Stimulated activated CD4-positive, alpha-beta T cell treated with anti-CD3 and anti-CD28 coated beads, Interleukin-4, amount 100 ng/mL, for 1 hour (primary cell): ENCODE data around the gene TRAPPC10.

Source experiments
- DNase-seq: peaks from one replicate; pipeline ENCODE4 v3.0.0-alpha.2; 2020

TRAPPC10 gene

GRCh38 chr21:44039828-44040227 is 27.7 kb downstream of the TRAPPC10 start:
- DNase-seq = no peak

- no peak for DNase-seq
Observed at GRCh38 chr21:44043613-44044012, 31.5 kb downstream of the TRAPPC10 start.

DNA sequence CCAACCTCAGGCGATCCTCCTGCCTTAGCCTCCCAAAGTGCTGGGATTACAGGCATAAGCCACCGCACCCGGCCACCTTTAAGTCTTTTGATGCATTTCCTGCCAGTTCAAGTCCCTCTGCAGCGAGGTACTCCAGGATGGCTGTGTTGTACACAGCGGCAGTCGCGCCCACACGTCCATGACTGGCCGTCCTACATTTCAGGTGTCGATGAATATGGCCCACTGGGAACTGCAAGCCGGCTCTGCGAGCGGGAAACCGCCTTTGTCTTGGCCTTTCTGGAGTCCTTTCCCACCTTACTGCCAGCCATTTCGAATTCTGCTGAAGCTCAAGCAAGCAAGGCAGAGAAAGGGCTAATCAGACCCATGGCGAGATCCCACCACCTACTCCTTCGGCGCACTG is 34.6 kb downstream of the TRAPPC10 start:
- no peak for DNase-seq

DNA sequence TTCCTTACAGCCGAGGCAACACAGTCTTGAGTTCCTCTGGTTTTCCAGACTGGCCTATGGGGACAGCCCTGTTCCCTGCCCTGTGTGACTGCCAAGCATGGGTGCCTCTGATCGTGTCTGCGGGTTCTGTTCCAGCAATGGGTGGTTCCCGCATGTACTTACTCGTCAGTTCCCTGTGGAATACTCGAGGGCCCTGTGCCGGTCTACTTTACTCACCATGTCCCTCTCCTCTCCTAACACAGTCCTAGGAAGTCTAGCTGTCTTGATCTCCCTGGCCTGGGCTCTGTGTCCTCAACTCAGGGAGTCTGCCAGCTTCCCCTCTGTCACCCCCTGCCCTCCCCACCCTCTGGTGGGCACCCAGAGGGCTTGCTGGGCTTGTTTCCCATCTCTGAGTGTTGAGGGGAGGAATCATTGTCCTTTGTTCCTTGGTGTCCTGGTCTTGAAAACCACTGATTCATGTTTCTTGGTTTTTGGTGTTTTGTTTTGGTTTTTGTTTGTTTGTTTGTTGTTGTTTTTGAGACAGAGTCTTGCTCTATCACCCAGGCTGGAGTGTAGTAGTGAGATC is 36.0 kb downstream of the TRAPPC10 start:
- no peak for DNase-seq

DNA sequence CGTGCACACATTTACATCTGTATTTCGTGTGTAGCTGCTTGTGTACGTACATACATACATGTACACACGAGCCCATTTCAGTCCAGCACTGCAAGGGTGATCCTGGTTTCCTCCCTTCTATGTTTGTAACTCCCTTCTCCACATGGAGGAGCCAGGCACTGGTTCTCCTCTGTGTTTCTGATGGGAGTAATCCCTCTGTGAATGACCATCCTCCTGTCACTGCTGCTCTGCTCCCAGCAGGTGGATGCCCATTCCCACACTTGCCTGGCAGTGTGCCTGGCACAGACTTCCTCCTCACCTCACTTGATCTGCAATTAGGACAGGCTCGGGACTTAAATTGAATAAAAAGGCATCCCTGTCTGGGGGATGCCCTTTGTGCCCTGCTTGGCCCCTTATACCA is 37.1 kb downstream of the TRAPPC10 start:
- DNase-seq = no peak

DNA sequence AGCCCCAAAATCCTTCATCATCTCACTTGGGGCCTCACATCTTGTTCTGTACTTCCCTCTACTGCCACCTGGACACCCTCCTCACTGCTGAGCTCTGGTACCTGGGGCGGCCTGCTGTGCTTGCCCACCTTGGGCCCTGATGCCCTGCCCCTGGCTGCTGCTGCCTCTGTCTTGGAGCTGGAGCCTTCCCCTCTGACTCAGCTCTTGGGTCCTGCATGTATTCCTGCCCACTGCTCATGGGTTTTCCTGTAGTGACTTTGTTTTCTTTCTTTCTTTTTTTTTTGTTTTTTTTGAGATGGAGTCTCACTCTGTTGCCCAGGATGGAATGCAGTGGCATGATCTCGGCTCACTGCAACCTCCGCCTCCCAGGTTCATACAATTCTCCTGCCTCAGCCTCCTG is 37.5 kb downstream of the TRAPPC10 start:
- no peak for DNase-seq

GRCh38 chr21:44050276-44050675 is 38.2 kb downstream of the TRAPPC10 start:
- DNase-seq = no peak

GRCh38 chr21:44051462-44051941 is 39.4 kb downstream of the TRAPPC10 start:
- DNase-seq = no peak

- no peak for DNase-seq
Observed at GRCh38 chr21:44052071-44052829, 40.1 kb downstream of the TRAPPC10 start.

DNA sequence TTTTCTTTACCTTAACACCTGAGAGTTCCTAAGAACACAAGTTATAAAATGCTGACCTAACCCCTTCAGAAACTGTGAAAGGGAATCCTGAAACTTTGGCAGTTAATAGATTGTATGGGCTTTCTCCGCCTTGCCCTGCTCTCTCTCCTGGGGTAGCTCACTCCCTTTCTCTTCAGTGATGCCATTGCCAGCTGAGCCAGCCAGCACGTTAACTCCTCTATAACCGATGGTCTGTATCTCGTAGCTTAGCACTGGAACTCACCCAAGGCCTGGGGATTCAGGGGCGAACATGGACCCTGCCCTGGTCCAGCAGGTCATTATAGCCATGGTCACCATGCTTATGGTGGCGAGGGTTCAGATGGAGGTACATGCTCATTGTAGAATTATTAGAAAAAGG is 40.7 kb downstream of the TRAPPC10 start:
- DNase-seq = no peak

DNA sequence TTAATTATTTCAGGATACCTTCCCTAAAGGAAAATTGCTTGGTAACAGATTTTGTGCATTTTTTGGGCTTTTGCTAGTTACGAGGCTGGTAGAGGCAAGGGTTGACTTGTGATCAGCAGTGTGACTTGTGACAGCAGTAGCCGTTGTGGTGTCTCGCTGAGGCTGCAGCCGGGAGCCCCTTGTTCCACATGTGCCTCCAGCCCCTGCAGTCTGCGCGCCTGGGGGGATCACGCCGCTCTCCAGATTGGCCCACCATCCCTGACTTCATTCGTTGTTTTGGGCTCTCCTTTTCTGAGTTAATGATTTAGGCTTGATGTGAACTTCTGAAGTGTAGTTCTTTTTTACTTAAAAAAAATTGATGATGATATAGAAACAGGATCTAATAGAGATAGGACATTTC is 41.5 kb downstream of the TRAPPC10 start:
- DNase-seq = no peak

DNA sequence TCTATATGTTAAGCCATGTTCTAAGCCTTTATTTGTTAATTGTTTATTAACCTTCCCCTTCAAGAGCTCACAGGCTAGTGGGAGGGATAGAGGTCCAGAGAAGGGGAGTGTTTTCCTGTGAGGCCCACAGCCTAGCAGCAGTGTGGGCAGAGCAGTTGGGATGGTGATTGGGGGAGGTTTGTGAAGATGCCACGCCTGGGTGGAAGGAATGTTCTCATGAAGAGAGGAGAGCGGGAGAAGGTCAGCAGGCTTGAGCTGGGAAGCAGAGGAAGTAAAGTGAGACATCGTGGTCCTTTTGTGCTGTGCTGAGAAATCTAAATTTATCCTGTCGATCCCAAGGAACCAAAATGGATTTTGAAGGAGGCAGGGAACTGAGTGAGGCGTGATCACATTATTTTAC is 42.6 kb downstream of the TRAPPC10 start:
- no peak for DNase-seq

- no peak for DNase-seq
Observed at GRCh38 chr21:44057055-44057454, 44.9 kb downstream of the TRAPPC10 start.

GRCh38 chr21:44057960-44058651 is 46.0 kb downstream of the TRAPPC10 start:
- DNase-seq = no peak

GRCh38 chr21:44058652-44058964 is 46.5 kb downstream of the TRAPPC10 start:
- DNase-seq = no peak

GRCh38 chr21:44058981-44059380 is 46.9 kb downstream of the TRAPPC10 start:
- DNase-seq = no peak

DNA sequence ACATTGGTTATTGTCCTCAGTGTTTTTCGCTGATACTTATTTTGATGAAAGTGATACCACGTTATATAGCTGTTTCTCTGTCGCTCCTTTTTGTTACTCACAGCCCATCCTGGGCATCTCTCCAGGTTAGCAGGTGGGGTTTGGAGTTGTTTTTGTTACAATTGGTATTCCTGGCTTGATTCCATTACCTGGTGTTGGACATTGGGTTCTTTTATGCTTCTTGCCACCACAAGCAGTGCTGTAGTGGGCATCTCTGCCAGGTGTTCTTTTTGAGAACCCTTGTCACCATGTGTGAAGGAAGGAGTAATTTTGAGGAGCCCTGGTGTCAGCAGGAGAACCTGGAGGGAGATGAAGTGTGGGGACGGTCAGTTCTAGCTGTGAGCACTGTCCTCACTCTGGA is 47.6 kb downstream of the TRAPPC10 start:
- no peak for DNase-seq

GRCh38 chr21:44062380-44062779 is 50.3 kb downstream of the TRAPPC10 start:
- DNase-seq = no peak

DNA sequence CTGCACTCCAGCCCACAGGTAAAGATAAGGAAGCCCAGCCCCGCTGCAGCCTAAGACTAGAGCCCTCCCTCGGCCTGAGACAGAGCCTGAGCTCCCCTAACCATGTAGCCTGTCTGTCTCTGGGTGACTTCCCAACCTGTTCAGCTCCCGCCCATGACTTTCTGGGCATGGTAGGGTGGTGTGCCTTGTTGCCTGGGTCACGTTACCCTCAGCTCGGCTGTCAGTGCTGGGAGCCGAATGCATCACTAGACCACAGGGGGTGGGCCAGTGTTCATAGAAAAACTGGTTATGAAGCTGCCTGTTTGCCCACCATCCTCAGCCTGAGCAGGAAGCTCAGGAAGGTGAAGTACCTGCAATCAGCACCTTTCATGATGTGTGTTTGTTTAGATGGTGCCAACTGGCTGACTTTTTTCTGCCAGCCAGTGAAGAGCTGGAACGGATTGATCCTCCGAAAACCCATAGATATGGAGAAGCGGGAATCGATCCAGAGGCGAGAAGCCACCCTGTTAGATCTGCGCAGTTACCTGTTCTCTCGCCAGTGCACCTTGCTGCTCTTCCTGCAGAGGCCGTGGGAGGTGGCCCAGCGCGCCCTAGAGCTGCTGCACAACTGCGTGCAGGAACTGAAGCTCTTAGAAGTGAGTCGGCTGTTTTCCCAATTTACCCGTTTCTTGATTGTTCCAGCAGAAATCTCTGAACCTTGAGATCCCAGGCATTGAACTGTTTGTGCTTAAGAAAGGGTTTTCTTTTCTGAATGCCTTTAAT is 51.2 kb downstream of the TRAPPC10 start:
- DNase-seq = no peak

GRCh38 chr21:44064852-44065403 is 52.8 kb downstream of the TRAPPC10 start:
- DNase-seq = no peak

DNA sequence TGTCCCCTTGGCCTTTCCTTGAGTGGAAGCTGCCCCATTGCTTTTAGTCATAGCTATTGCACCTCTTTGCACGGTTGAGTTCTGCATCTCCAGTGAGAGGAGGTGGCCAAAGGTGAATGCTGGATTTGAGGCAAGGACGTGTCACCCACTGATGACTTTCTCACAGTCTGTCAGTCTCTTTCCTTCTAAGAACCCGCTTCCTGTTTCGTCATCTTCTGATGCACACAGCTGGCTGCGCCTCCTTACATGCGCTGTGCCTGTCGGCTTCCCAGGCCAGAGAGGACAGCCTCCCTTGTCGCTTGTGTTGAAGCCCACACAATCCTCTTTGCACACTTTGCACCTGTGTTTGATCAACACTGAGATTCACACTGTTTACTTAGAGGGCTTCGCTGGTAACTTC is 53.3 kb downstream of the TRAPPC10 start:
- DNase-seq = peak; percentile 63

DNA sequence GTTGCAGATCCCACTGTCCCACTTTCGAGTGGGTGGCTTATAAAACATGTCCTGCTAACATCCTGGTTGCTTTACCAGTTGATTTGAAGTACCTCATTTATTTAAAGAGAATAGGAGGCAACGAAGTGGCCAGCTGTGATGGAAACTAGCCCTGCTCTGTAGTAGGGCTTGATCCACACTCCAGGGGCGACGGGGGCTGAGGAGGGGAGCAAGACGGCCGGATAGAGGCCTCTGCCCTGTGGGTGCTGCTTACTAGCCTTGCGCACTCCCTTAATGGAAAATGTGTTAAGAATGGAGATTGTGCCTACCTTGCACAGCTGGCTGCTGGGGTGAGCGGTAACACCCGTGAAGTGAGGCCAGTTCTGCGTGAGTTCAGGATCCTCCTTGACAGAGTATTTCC is 54.0 kb downstream of the TRAPPC10 start:
- no peak for DNase-seq
